NCI-H524 (cell line): Measurements from ENCODE around the gene TP53I13.

Source experiments
- DNase-seq, 2 experiments: peaks; one replicate each; lab custom pipeline; 2025; lab: John Stamatoyannopoulos, UW

Gene TP53I13

DNA sequence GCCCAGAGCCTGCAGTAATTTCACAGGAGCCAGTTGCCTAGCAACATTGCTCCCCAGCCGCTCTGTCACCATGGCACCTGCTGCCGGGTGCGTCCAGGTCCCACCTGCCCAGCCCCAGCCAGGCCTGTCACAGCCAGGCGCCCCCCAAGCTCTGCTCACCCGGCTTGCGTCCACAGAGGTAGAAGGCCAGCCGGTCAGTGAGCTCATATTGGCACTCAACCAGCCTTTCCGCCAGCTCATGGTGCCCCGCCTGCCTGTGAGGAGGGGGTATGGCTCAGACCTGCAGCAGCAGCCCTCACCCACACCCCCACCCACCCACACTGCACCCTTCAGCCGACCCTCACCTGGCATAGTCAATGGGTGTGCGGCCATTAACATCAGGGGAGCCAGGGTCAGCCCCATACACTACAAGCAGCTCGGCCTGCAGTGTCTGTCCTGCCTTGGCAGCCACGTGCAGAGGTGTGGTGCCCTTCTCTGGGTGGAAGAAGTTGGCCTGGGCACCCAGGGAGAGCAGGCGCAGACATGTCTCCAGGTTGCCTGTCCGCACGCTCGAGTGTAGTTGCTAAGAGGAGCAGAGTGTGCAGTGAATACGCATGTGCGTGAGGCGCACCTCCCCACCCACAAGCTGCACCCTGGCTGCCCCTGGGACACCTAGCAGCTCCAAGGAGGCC is 13.2 kb downstream of the TP53I13 start:
- peak in 1 of 2 experiments; percentile 40 for DNase-seq

GRCh38 chr17:29582254-29582765 is 13.8 kb downstream of the TP53I13 start:
- no peak for DNase-seq

- no peak for DNase-seq
Measured at GRCh38 chr17:29582772-29583171, 14.3 kb downstream of the TP53I13 start.

DNA sequence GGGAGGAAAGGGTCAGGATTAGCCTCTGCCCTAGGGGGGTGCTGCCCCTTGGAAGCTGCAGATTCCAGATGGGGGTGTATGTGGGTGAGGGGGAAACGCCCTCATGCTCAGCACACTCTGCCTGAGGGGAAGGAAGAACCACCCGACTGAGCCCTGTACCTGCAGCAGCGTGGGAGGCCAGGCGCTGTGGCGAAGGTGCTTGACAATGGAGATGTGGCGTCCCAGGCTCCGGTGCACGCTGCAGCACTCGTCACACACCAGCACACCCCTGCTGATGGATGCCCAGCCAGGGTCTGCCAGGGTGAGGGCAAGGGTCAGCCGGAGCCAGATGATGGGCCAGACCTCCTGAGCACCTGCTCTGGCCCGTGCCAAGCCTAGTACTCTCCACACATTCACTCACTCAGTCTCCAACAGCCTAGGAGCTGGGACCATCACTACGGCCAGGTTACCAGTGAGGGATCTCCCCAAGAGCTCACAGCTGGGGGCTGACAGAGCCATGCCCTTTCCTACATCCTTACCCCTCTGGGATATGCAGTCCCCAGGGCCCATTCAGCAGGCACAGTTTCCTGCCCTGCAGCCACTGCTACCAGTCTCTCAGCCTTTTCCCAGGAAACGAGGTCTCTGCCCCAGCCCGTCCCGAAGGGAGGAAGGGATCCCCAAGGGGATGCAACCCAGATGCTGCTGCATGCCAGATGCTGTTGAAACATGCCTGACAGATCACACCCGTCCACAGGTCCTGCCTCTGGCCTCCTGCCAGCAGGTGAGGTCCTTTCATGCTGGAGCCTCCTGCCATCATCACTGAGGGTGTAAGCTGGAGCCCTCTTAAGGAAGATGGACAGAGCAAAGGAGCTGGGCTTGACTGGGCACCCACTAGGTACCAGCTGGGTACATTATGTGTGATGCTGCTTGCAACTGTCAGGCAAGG is 15.1 kb downstream of the TP53I13 start:
- peak; percentile 45 to 69 for DNase-seq

GRCh38 chr17:29584452-29585079 is 16.1 kb downstream of the TP53I13 start:
- DNase-seq = no peak

- DNase-seq = no peak
Measured at GRCh38 chr17:29585080-29585751, 16.7 kb downstream of the TP53I13 start.

DNA sequence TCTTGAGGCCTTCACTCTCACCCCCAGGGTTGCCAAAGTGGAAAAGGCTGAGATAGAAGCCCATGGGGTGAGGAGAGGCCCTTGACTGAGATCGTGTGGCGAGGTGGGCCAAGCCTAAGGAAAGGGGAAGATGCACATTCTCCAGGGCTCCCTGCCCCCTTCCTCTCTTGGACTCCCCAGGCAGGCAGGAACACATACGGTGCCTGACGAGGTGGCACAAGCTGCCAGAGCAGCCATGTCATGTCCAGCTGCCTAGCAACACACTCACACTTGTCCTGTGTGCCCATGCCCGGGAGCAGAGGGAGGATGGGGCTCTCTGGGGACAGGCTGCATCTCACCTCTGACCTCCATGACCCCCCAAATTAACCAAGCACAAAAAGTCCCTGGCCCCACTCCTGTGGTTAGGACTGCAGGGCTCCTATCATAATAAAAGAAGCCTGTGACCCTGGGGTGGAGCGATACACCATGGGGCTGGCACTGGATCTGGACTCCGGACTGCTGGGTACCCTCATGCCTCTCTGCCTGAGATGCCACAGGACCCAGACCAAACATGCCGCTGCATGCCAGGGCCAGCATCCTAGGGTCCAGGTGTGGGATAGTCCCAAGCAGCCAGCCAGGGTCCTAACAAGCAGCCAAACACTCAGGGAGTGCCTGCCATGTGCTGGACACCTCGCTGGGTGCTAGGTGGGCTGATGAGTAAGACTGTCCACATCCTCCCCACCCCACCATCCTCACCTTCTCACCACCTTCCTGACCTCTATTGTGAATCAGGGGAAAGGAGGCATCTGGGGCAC is 18.4 kb downstream of the TP53I13 start:
- no peak for DNase-seq

DNA sequence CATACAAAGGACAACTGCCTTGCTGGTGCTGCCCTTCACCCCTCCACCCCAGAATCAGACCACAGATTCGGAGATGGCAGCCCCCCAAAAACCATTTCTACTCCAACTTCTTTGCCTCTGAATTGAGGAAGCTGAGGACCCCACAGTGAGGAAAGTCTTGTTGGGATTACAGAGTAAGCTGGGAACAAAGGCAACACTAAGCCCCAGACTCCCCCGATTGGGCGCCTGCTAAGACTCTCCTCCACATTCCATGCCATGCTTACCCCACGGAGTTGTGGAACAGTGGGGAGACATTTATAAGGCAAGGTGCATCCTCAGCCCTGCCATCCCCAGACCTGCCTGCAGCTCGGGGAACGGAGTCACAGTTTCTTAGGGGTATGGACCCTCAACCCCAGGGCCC is 19.1 kb downstream of the TP53I13 start:
- DNase-seq = no peak

DNA sequence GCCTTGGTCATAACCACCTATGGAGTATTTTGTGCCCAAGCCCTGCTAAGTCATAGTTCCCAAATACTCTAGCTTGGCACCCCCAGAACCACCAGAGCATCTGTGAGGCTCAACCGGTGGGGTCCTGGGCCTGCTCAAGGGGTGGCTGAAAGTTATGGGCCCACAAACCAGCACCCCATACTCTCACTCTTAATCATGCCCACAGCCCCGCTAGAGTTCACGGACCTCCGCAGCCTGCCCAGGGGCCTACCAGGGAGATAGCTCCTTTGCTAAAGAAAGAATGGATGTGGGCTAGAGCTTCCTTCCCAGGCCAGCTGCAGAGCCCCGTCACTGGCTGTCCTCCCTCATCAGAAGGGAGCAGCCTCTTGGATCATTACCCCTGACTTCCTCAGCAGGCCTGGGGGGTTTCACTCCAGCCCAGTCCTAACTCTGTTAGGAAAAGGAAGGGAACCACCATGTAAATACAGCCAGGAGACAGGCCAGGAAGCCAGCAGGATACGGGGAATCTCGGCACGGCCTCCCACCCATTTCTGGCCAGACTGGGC is 19.6 kb downstream of the TP53I13 start:
- no peak for DNase-seq

DNA sequence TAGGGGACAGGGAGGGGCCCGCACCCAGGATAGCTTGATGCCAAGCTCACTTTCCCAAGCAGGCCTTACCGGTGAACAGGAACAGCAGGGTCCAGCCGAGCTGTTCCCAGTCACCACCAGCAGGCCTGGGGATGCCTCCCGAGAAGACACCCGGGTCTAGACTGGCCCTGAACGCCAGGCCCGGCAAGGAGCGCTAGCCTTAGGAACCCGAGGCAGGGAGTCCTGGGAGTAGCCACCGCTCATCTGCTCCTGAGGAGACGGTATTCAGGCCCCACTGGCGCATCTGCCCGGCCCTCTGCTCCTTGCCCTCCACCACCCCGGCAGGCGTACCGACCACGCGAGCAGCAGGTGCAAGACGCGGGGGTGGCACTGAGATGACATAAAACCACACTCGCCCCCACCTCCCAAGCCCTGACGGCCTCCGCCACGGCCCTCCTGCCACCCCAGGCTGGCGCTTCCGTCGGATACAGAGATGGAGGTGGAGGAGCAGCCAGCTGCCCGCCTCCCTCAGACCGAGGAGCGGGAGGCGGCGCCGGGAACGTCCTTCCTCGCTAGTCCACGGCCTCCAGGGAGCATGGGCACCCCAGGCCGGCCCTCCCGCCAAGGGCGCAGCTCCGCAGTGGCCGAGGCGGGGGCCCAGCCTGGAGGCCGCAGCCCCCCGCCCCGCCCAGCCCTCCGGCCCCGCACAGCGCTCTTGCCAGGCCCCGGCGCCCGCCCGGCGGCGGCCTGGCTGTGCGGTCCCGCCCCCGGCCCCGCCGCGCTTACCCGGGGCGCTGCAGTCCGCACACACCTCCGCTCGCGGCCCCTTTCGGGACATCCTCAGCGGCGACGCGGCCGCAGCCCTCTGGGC is 20.3 kb downstream of the TP53I13 start:
- peak; percentile 45 to 64 for DNase-seq

GRCh38 chr17:29589524-29590410 is 21.3 kb downstream of the TP53I13 start, which contains the start of gene GIT1:
TSS of gene GIT1 (minus strand) at chr17:29589648. CDS start at chr17:29589378, 270 bp downstream.
- peak; percentile 87 to 95 for DNase-seq

DNA sequence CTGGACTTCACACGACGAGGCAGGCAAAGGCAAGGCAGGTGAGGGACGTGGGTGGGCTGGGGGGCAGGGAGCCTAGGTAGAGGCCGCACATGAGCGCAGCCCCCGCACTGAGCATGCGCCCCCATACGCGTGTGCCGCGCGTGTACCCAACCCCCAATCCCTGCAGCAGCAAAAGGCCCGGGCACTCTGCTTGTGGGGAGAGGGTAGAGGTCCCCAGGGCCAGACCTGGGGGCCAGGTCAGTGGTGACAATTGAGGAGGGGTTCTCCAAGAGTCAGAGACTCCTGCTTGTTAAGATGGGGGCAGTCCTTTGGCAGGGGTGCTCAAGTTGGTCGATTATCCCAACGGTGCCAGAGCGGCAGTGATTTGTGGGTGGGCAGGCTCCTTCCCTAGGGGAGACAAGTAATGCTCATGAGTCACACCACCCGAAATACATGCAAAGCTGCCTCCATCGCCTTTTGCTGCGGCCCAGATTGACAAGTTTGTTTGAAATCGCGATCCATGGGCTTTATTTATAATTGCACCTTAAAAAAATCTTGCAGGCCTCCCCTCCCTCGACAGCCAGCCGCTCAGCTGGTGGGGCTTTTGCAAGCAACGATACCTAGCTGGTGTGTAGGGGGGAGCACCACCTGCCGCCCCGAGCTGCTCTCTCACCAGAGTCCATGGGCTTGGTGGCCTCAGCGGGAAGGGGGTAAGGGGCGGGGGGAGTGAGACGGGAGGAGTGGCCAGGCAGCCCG is 22.1 kb downstream of the TP53I13 start:
- DNase-seq = peak; percentile 92 to 95

- peak; percentile 90 for DNase-seq
Measured at GRCh38 chr17:29591146-29591736, 22.7 kb downstream of the TP53I13 start.

DNA sequence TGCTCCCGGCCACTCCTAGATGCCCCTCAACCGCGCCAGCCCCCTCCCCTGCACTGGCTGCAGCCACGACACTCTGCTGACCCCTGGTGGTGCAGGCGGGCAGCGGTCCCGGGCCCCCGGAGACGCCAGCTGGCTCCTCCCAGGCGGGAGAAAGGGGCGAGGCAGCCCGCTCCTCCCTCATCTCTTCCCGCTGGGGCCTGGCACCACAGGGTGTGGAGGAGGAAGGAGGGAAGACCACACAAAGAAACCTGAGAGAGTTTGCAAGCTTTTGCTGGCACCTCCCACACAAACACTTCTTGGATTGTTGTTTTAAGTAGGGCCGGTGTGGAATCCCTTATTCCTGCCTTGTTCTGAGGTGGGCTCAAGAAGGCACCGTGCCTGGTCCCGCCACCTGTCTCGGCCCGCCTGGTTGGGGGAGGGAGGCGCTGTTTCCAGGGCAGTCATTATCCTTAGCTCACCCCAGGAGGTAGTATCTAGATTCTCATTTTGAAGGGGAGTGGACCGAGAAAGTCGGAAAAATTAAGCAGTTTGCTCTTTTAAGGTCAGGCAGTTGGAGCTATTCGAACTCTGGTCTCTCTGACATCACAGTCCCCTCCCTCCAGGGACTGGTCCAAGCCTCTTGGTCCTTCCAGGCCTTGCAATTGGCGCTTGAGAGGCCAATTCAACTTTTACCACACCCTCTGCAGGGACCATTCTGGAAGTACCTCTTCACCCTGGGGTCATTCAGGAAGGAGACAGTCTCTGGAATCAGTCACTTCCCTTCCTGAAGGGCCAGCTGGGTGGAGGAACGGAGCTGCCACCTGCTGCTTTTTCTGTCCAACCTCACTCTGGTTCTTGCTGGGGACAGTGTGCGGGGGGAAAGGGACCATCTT is 23.5 kb downstream of the TP53I13 start:
- peak; percentile 95 to 97 for DNase-seq

DNA sequence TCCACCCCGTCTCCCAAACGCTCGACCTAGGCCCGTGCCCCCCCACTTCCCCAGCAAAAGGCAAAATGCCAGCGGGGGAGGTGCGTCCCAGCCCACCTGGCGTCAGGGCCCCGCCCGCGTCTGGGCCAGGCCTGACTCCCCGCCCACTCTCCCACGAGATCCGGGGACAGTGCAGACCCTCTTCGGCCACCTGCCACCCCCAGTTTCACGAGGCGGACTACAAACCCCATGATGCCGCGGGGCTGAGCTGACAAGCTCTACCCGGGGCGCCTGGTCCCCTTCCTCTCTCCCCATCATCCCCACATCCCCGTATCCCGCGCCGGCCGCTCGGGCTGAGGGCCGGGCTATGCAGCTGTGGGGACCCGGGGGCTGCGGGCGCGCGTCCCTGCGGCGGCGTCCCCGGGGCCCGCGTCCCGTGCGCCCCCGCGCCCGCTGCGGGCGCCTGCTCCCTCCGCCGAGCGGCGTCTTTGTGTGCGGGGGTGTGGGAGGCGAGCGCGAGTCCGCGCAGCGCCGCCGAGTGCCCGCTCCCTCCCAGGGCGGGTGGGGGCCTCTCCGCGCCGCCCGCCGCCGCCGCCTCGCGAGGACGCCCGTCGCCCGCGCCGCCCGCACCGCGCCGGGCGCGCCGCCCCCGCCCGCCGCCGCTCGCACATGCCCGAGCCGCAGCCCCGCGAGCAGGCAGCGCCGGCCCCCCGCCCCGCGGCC is 24.5 kb downstream of the TP53I13 start, which contains the start of gene ANKRD13B:
TSS of gene ANKRD13B (plus strand) at position 283 of the 702 bp plus-strand sequence. CDS start 490 bp downstream, outside the sequence.
- peak; percentile 90 to 96 for DNase-seq
